GM12865 (cell line): ENCODE measurements around the gene SMIM3.

Experiments used
- DNase-seq: peaks from one replicate; pipeline ENCODE4 v3.0.0; 2010; ENCODE audit warnings: low read depth
- H3K4me3 ChIP-seq: 2 replicates; pipeline ENCODE4 v1.5.1; 2011; ENCODE audit warnings: mild to moderate bottlenecking, low read depth, low read length, control low read depth
- TF ChIP-seq, protein P1 (sequence below): IDR thresholded peaks from 2 replicates; pipeline ENCODE4 v1.5.1; 2011; ENCODE audit warnings: low read length, control low read depth, low read depth, inconsistent platforms; ENCODE audit not compliant: insufficient read depth; ENCODE audit errors: missing control alignments

The SMIM3 gene

DNA sequence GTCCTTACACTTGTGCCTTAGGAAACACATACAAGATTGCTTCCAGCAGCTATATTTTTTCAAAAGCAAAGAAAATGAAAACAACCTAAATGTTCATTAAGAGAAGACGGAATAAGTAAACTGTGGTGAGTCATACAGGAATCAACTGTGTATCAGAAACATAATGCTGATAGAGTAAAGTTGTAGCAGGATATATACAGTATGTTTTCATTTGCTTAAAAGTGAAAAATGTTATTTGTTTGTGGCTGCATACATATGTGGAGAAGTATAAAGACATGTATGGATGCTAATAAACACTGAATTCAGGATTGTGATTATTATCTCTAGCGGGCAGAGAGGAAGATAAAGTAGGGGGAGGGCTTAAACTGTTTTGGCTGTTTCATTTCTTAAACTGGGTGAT lies 28.1 kb upstream of the SMIM3 start:
- TF ChIP-seq, protein P1, sequence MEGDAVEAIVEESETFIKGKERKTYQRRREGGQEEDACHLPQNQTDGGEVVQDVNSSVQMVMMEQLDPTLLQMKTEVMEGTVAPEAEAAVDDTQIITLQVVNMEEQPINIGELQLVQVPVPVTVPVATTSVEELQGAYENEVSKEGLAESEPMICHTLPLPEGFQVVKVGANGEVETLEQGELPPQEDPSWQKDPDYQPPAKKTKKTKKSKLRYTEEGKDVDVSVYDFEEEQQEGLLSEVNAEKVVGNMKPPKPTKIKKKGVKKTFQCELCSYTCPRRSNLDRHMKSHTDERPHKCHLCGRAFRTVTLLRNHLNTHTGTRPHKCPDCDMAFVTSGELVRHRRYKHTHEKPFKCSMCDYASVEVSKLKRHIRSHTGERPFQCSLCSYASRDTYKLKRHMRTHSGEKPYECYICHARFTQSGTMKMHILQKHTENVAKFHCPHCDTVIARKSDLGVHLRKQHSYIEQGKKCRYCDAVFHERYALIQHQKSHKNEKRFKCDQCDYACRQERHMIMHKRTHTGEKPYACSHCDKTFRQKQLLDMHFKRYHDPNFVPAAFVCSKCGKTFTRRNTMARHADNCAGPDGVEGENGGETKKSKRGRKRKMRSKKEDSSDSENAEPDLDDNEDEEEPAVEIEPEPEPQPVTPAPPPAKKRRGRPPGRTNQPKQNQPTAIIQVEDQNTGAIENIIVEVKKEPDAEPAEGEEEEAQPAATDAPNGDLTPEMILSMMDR, result no peak
- no peak for DNase-seq
- no peak overlapping the region for H3K4me3 ChIP-seq

DNA sequence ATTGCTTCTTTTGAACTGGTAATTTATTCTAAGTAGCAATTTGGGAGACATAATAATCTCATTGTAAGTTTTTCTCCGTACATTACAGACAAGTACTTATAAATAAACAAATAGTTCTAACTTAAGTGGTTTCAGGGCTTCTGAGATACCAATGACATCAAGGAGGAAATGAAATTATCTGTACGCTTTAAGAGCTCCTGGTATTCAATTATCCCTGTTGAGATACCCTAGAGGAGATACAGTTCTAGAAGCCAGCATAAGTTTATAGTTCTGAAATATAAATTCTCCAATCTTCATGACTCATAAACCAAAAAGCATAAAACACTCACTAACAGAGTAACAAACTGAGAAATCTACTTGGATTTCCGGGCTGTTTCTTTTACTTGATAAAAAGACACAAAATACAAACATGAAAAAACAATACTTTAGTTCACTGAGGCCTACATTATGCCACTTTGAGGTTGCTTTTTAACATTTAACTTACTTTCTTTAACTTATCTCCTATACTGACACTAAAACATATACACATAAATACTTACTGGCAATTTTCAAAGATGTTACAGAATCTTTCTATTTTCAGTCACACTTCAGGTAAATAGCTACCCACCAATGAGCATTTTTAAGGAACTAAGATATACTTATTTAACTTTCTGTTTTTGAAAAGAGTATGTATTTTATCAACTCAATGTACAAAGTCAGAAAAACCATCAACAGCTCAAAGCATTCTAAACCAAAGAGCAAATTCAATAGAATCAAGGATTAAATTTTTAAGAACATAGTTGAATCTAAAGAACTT lies 27.3 kb upstream of the SMIM3 start:
- TF ChIP-seq, protein P1, result no peak
- H3K4me3 ChIP-seq, result no peak overlapping the region
- no peak for DNase-seq

DNA sequence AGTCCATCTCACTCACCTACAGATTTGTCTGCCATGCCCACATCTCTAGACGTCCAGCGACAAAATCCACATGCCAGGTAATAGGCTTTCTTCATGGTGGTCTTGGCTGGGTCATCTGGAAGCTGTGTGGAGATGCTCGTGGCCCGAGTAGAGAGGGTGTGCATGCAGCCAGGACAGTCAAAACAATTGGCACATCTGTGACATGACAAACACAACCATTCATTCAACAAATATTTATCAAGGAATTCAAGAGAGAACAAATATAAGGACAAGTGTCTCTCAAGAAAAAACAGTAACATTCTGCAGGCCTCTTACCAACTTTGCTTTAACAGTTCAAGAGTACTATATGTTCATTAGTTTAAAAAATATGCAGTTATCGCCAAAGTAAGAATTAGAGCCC lies 25.1 kb upstream of the SMIM3 start:
- no peak for DNase-seq
- no peak overlapping the region for H3K4me3 ChIP-seq
- TF ChIP-seq, protein P1, result no peak

DNA sequence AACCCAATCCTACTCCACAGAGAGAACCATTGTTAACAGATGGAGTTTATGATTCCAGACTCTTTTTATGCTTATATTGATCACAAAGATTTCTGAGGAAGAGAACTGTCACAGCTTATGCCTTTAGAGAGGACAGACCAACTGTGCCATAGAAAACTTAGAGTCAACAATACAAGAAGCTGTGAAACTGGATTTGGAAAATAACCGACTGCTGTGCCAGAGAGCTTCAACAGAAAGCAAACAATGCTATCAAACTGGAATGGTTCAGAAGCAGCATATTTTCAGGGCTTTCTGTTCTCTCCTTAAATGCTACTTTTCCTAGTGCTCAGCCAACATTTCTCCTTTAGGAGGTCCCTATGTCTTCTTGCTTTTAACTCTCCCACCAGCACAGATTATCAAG lies 24.7 kb upstream of the SMIM3 start:
- DNase-seq, result no peak
- TF ChIP-seq, protein P1, result no peak
- H3K4me3 ChIP-seq, result no peak overlapping the region

DNA sequence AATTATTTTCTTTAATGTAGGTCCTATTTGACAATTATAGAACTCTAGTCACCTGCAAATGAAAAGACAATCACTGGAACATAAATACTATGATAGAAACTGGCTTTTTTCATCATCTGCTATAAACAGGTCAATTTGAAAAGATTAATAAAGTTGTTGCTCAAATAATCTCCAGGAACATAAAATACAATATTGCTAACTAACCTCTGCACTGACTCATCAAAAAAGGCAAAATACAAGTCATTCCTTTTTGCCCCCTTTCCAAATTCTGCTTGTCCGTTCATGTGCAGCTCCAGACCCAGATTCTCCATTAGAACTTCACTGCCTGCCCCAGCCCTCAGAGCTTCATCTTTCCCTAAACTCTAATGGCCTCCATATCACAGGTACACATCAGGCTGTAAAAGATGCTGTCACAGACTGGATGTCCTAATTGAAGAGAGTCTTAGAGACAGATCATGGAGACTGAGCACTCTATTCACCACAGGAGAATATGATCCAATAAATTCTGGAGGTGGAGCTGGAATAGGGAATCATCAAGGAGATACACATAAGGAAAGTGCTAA lies 21.4 kb upstream of the SMIM3 start:
- TF ChIP-seq, protein P1, result no peak
- no peak for DNase-seq
- H3K4me3 ChIP-seq, result peak overlapping the region; percentile 98

DNA sequence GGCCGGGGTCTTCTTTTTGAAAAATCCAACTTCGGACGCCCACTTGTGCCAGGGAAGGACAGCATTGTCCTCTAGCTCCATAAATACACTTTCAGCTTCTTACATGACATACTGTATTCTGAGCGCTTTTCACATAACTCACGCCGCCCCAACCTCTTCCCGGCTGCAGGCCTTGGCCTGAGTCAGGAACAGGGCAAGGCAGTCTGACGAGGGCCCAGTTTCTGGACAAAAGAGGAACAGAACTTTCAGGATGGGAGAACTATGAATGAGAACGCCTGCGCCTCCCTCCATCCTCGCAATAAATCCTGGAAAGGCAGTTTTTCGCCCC lies 20.4 kb upstream of the SMIM3 start:
- no peak for DNase-seq

More for the DNA sequence above, 20.4 kb upstream of the SMIM3 start:
- H3K4me3 ChIP-seq, result peak overlapping the region; percentile 98
- TF ChIP-seq, protein P1, result no peak
